Stimulated activated CD8-positive, alpha-beta memory T cell treated with anti-CD3 and anti-CD28 coated beads, Interleukin-12 subunit alpha, Interleukin-12 subunit beta, amount 100 ng/mL, for 4 hours (primary cell): ENCODE measurements around the gene GPC2.
A peak's percentile ranks its signal among the peaks of the same experiment; 100 is the strongest.

Experiments
- DNase-seq: peaks from one replicate; pipeline ENCODE4 v3.0.0-alpha.2; 2020; ENCODE audit warnings: low read depth

Gene GPC2

GRCh38 chr7:100169147-100169850, 7.9 kb downstream of the GPC2 start:
- DNase-seq: no peak

GRCh38 chr7:100167912-100168323, 9.3 kb downstream of the GPC2 start:
- no peak for DNase-seq

- DNase-seq: no peak
These were observed 9.9 kb downstream of the GPC2 start for GRCh38 chr7:100166970-100167911.

- DNase-seq: no peak
These were observed 10.8 kb downstream of the GPC2 start for GRCh38 chr7:100166317-100166940.

GRCh38 chr7:100163871-100164270, 13.3 kb downstream of the GPC2 start:
- DNase-seq: no peak

GRCh38 chr7:100163006-100163531, 14.1 kb downstream of the GPC2 start:
- no peak for DNase-seq

GRCh38 chr7:100160067-100160466, 17.1 kb downstream of the GPC2 start:
- no peak for DNase-seq

GRCh38 chr7:100159099-100159623, 18.0 kb downstream of the GPC2 start:
- DNase-seq: no peak

GRCh38 chr7:100158229-100159098, 18.7 kb downstream of the GPC2 start, which contains the start of gene TRAPPC14:
TSS of gene TRAPPC14 (minus strand) at chr7:100158723. CDS start at chr7:100158499, 224 bp downstream.
- DNase-seq: peak; percentile 83

- DNase-seq: no peak
These were observed 19.6 kb downstream of the GPC2 start for GRCh38 chr7:100157334-100158228.

- no peak for DNase-seq
These were observed 20.2 kb downstream of the GPC2 start for GRCh38 chr7:100157069-100157333.

- no peak for DNase-seq
These were observed 20.7 kb downstream of the GPC2 start for GRCh38 chr7:100156331-100157068.

GRCh38 chr7:100155553-100156317, 21.4 kb downstream of the GPC2 start:
- no peak for DNase-seq

- DNase-seq: no peak
These were observed 22.3 kb downstream of the GPC2 start for GRCh38 chr7:100154651-100155491.

GRCh38 chr7:100153708-100154535, 23.3 kb downstream of the GPC2 start:
- DNase-seq: no peak

GRCh38 chr7:100152937-100153666, 24.1 kb downstream of the GPC2 start:
- DNase-seq: no peak
